Activated CD4-positive, alpha-beta T cell treated with anti-CD3 and anti-CD28 coated beads, Interleukin-10, Interleukin-2, amounts not matched to agents 100 ng/mL and 50 ng/mL, durations not matched to agents 16 hours and 8 hours (primary cell): ENCODE data around the gene PTGES.

Experiments used
- DNase-seq: peaks from one replicate; pipeline ENCODE4 v3.0.0-alpha.2; 2020

PTGES gene

GRCh38 chr9:129714511-129715061 is 38.3 kb downstream of the PTGES start:
- no peak for DNase-seq

- no peak for DNase-seq
These were observed 39.5 kb downstream of the PTGES start for GRCh38 chr9:129713402-129713679.

- no peak for DNase-seq
These were observed 40.0 kb downstream of the PTGES start for GRCh38 chr9:129712634-129713401.

GRCh38 chr9:129710169-129710453 is 42.7 kb downstream of the PTGES start:
- DNase-seq, result no peak

GRCh38 chr9:129709438-129710168 is 43.2 kb downstream of the PTGES start:
- DNase-seq, result no peak

- DNase-seq, result no peak
These were observed 44.0 kb downstream of the PTGES start for GRCh38 chr9:129708793-129709192.

GRCh38 chr9:129704807-129705206 is 48.0 kb downstream of the PTGES start:
- no peak for DNase-seq

- no peak for DNase-seq
These were observed 49.0 kb downstream of the PTGES start for GRCh38 chr9:129703667-129704355.

- no peak for DNase-seq
These were observed 50.0 kb downstream of the PTGES start for GRCh38 chr9:129702589-129703520.

- no peak for DNase-seq
These were observed 51.3 kb downstream of the PTGES start for GRCh38 chr9:129701549-129701948.

GRCh38 chr9:129701054-129701453 is 51.8 kb downstream of the PTGES start:
- DNase-seq, result no peak

- DNase-seq, result no peak
These were observed 54.5 kb downstream of the PTGES start for GRCh38 chr9:129698254-129698757.

GRCh38 chr9:129697656-129698253 is 55.1 kb downstream of the PTGES start:
- peak; percentile 22 for DNase-seq

- DNase-seq, result peak; percentile 8
These were observed 55.7 kb downstream of the PTGES start for GRCh38 chr9:129696944-129697655.

GRCh38 chr9:129695870-129696269 is 57.0 kb downstream of the PTGES start:
- DNase-seq, result no peak

GRCh38 chr9:129694243-129694646 is 58.6 kb downstream of the PTGES start:
- DNase-seq, result no peak

- no peak for DNase-seq
These were observed 59.1 kb downstream of the PTGES start for GRCh38 chr9:129693741-129694140.

- no peak for DNase-seq
These were observed 60.3 kb downstream of the PTGES start for GRCh38 chr9:129692534-129692933.
